Esophagus muscularis mucosa (tissue), 4 donors: Measurements from ENCODE around the gene CLN3. TPM values are rescaled to one million over a fixed set of nuclear protein-coding genes. Genes with fewer than 3 reads are reported as not detected.

Source experiments
- DNase-seq: peaks from one replicate; pipeline ENCODE4 v3.0.0-alpha.2; 2017; ENCODE audit errors: extremely low spot score
- H3K27ac ChIP-seq, 4 donors: fragments of 200-600 bp; sonication (generic); replicated peaks in 1 of 4; 1 replicate in 3 of 4; 2 replicates in 1 of 4; pipeline ENCODE4 v1.5.1; 2016 to 2019; ENCODE audit warnings: mild to moderate bottlenecking in 1 of 4
- H3K27me3 ChIP-seq, 4 donors: fragments of 200-600 bp; sonication (generic); one replicate each; pipeline versions ENCODE4 v1.5.1 to v1.6.0; 2016 to 2019
- H3K36me3 ChIP-seq, 4 donors: fragments of 200-600 bp; sonication (generic); one replicate each; pipeline ENCODE4 v1.5.1; 2016 to 2019
- H3K4me1 ChIP-seq, 4 donors: fragments of 200-600 bp; sonication (generic); one replicate each; pipeline ENCODE4 v1.5.1; 2016 to 2019
- H3K4me3 ChIP-seq, 4 donors: fragments of 200-600 bp; sonication (generic); 1 replicate in 2 of 4; 2 replicates in 2 of 4; pipeline ENCODE4 v1.5.1; 2016 to 2019; ENCODE audit warnings: mild to moderate bottlenecking in 4 of 4, moderate library complexity in 1 of 4
- H3K9me3 ChIP-seq, 4 donors: fragments of 200-600 bp; sonication (generic); 1 replicate in 3 of 4; 2 replicates in 1 of 4; pipeline ENCODE4 v1.5.1; 2016 to 2019
- EP300 ChIP-seq: sonication (generic); formaldehyde crosslinking; IDR thresholded peaks from one replicate; pipeline ENCODE4 v1.6.1; 2017; ENCODE audit warnings: antibody characterized with exemption
- POLR2A ChIP-seq: fragments of 450-650 bp; IDR thresholded peaks from one replicate; pipeline ENCODE4 v1.6.1; 2017; ENCODE audit warnings: antibody characterized with exemption, moderate library complexity, mild to moderate bottlenecking, low read depth
- POLR2AphosphoS5 ChIP-seq, 2 donors: sonication (generic); formaldehyde crosslinking; IDR thresholded peaks; one replicate each; pipeline ENCODE4 v1.6.1; 2017; ENCODE audit warnings: antibody characterized with exemption in 2 of 2
- WGBS: methylation state at CpG from one replicate; pipeline ENCODE4 v1.1.5; 2018; 5-methylcytosine and 5-hydroxymethylcytosine counted together
- intact Hi-C: fragments of 100-400 bp; cut with DNase I; formaldehyde crosslinking; loops from one replicate; pipeline ENCODE4 v1.15.1; 2023
- total RNA-seq, 4 donors: library from RNA; depleted of rRNA; stranded (reverse); fragments of >200 nt; gene quantifications; one replicate each; pipeline versions ENCODE4 v1.1.0 to v1.2.1, GENCODE V29; 2016
- TF ChIP-seq, protein P1 (sequence below), 3 experiments: fragments of 200-600 bp in 2 of 3; fragments of 450-650 bp in 1 of 3; sonication (generic) in 2 of 3; IDR thresholded peaks; one replicate each; pipeline ENCODE4 v1.5.1; 2017 to 2019; ENCODE audit warnings: antibody characterized with exemption in 3 of 3, mild to moderate bottlenecking in 2 of 3, moderate library complexity in 1 of 3

CLN3 gene
- total RNA-seq, 4 donors from 2014 or later: 10.3 to 23.3 (median 16.6) TPM

DNA sequence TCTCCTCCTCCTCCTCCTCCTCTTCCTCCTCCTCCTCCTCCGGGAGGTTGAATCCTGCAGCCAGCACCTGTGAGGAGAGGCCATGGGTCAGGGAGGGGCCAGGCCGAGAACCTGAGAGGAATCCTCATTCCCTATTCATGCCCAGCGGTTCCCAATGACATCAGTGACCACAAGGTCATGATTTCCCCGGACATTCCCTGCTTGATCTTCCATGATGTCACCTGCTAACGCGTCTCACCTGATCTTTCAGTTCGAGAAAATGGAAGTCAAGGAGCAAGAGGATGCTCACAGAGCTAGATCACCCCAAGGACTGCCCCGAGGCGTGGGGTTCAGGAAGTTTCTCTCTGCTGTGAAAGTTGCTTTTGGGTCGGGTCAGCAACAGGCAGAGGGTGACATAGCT lies 8.0 kb upstream of the CLN3 start:
- WGBS: 87% methylated on average over 7 of the region's 10 CpGs
- no peak for DNase-seq
- TF ChIP-seq EP300 (no peak), POLR2AphosphoS5 (IDR thresholded peaks at IDR 0.05) (no peak), POLR2A (no peak)
- TF ChIP-seq, protein P1, sequence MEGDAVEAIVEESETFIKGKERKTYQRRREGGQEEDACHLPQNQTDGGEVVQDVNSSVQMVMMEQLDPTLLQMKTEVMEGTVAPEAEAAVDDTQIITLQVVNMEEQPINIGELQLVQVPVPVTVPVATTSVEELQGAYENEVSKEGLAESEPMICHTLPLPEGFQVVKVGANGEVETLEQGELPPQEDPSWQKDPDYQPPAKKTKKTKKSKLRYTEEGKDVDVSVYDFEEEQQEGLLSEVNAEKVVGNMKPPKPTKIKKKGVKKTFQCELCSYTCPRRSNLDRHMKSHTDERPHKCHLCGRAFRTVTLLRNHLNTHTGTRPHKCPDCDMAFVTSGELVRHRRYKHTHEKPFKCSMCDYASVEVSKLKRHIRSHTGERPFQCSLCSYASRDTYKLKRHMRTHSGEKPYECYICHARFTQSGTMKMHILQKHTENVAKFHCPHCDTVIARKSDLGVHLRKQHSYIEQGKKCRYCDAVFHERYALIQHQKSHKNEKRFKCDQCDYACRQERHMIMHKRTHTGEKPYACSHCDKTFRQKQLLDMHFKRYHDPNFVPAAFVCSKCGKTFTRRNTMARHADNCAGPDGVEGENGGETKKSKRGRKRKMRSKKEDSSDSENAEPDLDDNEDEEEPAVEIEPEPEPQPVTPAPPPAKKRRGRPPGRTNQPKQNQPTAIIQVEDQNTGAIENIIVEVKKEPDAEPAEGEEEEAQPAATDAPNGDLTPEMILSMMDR (IDR thresholded peaks at IDR 0.05): no peak
- intact Hi-C loops: no loop called here
- Histone ChIP-seq H3K27me3 (peaks cover 0 to 4% (median 0%) of the 10 kb centered on the region in 4 donors), H3K4me3 (no peak overlapping the region), H3K27ac (no peak overlapping the region), H3K36me3 (no peaks in the 10 kb centered on the region), H3K9me3 (no peaks in the 10 kb centered on the region), H3K4me1 (no peaks in the 10 kb centered on the region)

DNA sequence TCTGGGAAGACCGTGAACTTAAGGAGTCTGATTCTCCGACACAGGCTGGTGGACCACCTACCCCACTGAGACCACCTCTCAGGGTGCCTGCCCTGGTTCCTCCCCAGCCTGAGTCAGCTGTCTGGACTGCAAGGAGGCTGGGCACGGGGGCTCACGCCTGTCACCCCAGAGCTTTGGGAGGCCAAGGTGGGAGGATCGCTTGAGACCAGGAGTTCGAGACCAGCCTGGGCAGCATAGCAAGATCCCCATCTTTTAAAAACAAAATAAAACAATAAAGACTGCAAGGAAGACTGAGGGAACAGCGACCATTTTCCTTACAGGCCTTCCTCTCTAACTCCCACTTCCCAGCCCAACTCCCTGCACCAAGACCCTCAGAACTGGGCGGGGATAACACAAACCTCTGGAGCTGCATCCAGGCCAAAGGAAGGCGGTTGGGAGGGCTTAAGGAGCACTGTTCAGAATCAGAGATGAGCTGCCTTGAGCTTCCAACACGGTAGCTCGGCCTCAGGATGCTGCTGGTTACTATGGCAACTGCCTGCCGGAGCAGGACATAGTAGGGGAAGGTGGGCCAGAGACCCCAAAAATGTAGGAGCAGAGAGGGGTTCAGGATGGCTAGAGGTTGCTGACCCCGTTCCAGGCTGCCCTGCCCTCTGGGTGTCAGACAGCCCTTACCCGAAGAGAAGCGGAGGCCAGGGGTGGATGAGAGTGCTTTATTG lies 7.0 kb upstream of the CLN3 start:
- DNase-seq: no peak
- H3K27ac ChIP-seq: no peak overlapping the region
- peaks cover 0 to 4% (median 0%) of the 10 kb centered on the region in 4 donors for H3K27me3 ChIP-seq
- TF ChIP-seq EP300: no peak
- no peaks in the 10 kb centered on the region for H3K9me3 ChIP-seq
- WGBS: 87% methylated on average over 13 of the region's 15 CpGs
- intact Hi-C loops: no loop called here
- no peaks in the 10 kb centered on the region for H3K4me1 ChIP-seq
- no peak overlapping the region for H3K4me3 ChIP-seq
- H3K36me3 ChIP-seq: no peaks in the 10 kb centered on the region

DNA sequence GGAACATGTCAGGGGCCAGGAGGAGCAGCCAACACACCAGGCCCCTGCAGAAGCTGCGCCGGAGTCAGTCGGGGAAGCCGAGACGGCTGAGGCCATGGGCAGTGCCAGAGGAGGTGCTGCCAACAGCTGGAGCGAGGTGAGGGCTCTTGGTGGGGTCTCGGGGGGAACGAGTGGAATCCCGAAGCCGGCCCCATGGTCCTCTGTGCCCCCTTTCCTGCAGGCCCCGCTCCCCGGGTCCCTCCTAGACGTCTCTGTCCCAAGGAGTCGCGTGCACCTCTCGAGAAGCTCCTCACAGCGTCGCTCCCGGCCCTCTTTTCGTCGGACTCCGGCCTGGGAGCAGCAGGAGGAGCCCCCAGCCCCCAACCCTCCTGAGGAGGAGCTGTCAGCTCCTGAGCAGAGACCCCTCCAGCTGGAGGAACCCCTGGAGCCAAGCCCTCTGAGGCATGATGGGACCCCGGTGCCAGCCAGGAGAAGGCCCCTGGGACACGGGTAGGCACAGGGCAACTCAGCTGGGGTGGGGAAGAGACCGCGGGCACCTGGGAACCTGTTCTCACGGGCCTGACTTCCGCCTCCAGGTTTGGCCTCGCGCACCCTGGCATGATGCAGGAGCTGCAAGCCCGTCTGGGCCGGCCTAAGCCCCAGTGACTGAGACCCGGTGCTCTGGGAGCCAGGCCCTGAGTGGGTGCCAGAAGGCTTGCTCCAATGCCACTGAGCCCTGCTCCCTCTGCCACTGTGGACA lies 6.2 kb upstream of the CLN3 start:
- H3K27me3 ChIP-seq: peaks cover 0 to 4% (median 0%) of the 10 kb centered on the region in 4 donors
- H3K4me3 ChIP-seq: no peak overlapping the region
- H3K27ac ChIP-seq: no peak overlapping the region
- TF ChIP-seq EP300 (no peak), POLR2AphosphoS5 (IDR thresholded peaks at IDR 0.05) (no peak), POLR2A (no peak)
- TF ChIP-seq, protein P1 (IDR thresholded peaks at IDR 0.05): no peak
- DNase-seq: no peak
- intact Hi-C loops: no loop called here
- 85% methylated on average over 32 of the region's 33 CpGs for WGBS
- H3K4me1 ChIP-seq: no peaks in the 10 kb centered on the region
- no peaks in the 10 kb centered on the region for H3K9me3 ChIP-seq
- no peaks in the 10 kb centered on the region for H3K36me3 ChIP-seq

DNA sequence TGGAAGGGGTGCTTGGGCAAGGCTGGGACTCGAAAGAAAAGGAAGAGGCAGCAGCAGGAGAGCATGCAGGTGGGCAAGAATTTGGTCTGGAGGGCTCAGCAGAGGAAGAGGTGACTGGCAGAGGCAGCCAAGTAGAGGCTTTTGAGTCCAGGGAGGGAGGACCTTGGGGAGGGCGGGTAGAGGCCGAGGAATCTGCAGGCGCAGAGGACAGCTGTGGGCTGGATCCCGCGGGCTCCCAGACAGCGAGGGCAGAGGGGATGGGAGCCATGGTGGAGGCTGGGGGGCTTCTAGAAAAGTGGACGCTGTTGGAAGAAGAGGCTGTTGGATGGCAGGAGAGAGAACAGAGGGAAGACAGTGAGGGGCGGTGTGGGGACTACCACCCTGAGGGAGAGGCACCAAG lies 5.5 kb upstream of the CLN3 start:
- Histone ChIP-seq H3K4me3 (no peak overlapping the region), H3K27ac (no peak overlapping the region), H3K27me3 (peaks cover 0 to 4% (median 0%) of the 10 kb centered on the region in 4 donors), H3K9me3 (no peaks in the 10 kb centered on the region), H3K36me3 (no peaks in the 10 kb centered on the region), H3K4me1 (peaks cover 0 to 5% (median 1%) of the 10 kb centered on the region in 4 donors)
- DNase-seq: no peak
- TF ChIP-seq, protein P1 (IDR thresholded peaks at IDR 0.05): no peak
- intact Hi-C loops: no loop called here
- WGBS: 86% methylated on average over 9 of the region's 9 CpGs

DNA sequence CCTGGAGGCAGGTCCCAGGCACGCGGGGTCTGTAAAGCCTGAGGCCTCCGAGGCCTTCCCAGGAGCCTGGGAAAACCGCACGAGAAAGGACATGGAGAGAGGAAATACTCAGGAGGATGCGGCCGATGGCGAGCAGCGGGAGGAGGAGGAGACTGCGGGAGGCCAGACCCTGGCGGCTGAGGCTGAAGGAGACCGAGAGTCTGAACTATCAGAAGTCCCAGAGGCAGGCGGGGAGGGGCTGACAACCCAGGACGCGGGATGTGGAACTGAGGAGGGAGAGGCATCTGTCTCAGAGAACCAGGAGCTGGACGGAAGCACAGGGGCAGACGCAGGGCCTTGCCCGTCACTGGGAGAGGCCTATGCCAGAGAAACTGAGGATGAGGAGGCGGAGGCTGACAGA lies 5.0 kb upstream of the CLN3 start:
- intact Hi-C loops: no loop called here
- WGBS: 80% methylated on average over 19 of the region's 19 CpGs
- TF ChIP-seq EP300 (no peak), POLR2AphosphoS5 (IDR thresholded peaks at IDR 0.05) (no peak), POLR2A (no peak)
- TF ChIP-seq, protein P1 (IDR thresholded peaks at IDR 0.05): no peak

More for the DNA sequence above, 5.0 kb upstream of the CLN3 start:
- Histone ChIP-seq H3K27me3 (peaks cover 0 to 4% (median 0%) of the 10 kb centered on the region in 4 donors), H3K4me1 (peaks cover 0 to 7% (median 2%) of the 10 kb centered on the region in 4 donors), H3K9me3 (no peaks in the 10 kb centered on the region), H3K36me3 (no peaks in the 10 kb centered on the region), H3K4me3 (no peak overlapping the region), H3K27ac (no peak overlapping the region)
- DNase-seq: no peak
